GM21447 (cell line): ENCODE results near the gene PCDHA8.
"Not testable (repeated sequence)": the region's sequence is repeated elsewhere in the genome, so short reads cannot be mapped to it uniquely, and the experiment has no call there.

ENCODE experiments used
- ATAC-seq: cut with Tn5 transposase; IDR thresholded peaks from one replicate; pipeline ENCODE4 v1.9.1; 2021; ENCODE audit not compliant: unreplicated experiment

PCDHA8 gene

GRCh38 chr5:140827704-140828361, 13.2 kb upstream of the PCDHA8 start, which contains the start of gene PCDHA6:
Gene PCDHA6, plus strand, starts transcription at chr5:140827960. Its CDS starts 132 bp downstream, at chr5:140828092.
- no peak for ATAC-seq

DNA sequence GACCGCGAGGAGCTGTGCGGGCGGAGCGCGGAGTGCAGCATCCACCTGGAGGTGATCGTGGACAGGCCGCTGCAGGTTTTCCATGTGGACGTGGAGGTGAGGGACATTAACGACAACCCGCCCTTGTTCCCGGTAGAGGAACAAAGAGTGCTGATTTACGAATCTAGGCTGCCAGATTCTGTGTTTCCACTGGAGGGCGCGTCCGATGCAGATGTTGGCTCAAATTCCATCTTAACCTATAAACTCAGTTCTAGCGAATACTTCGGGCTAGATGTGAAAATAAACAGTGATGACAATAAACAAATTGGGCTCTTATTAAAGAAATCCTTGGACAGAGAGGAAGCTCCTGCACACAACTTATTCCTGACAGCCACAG, 12.6 kb upstream of the PCDHA8 start:
- no peak for ATAC-seq

GRCh38 chr5:140829511-140830501, 11.2 kb upstream of the PCDHA8 start:
- ATAC-seq: not testable (repeated sequence)

DNA sequence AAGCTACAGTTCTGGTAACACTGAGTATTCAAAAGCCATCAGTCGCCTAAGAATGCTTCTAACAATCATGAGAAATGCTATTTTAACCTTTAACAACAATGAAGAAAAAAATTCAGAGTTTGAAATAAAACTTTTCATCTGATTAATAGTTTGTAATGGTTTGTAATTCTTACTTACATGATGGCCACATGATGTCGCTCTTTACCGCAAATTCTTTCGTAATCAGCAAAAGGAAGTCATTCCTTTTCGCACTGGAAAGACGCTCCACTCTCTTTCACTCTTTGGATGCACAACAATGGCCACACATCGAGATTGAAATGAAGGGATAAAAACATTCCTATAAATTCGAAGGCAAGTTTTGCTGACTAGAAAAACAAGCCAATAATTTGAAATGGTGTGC, 7.0 kb upstream of the PCDHA8 start, which contains the start of gene PCDHA7:
Gene PCDHA7, plus strand, starts transcription at position 277 of the 400 bp plus-strand sequence. Its CDS starts 115 bp downstream, at position 392.
- ATAC-seq: no peak

DNA sequence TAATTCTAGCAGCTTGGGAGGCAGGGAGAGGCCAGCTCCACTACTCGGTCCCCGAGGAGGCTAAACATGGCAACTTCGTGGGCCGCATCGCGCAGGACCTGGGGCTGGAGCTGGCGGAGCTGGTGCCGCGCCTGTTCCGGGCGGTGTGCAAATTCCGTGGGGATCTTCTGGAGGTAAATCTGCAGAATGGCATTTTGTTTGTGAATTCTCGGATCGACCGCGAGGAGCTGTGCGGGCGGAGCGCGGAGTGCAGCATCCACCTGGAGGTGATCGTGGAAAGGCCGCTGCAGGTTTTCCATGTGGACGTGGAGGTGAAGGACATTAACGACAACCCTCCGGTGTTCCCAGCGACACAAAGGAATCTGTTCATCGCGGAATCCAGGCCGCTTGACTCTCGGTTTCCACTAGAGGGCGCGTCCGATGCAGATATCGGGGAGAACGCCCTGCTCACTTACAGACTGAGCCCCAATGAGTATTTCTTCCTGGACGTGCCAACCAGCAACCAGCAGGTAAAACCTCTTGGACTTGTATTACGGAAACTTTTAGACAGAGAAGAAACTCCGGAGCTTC, 6.5 kb upstream of the PCDHA8 start:
- ATAC-seq: not testable (repeated sequence)

GRCh38 chr5:140835622-140836510, 5.1 kb upstream of the PCDHA8 start:
- no peak for ATAC-seq

- no peak for ATAC-seq
Observed at GRCh38 chr5:140842798-140843733, 2.1 kb downstream of the PCDHA8 start.

- ATAC-seq: not testable (repeated sequence)
Observed at GRCh38 chr5:140848139-140849102, 7.4 kb downstream of the PCDHA8 start, which contains the start of gene PCDHA9. Gene PCDHA9, plus strand, starts transcription at chr5:140848382. Its CDS starts 114 bp downstream, at chr5:140848496.

DNA sequence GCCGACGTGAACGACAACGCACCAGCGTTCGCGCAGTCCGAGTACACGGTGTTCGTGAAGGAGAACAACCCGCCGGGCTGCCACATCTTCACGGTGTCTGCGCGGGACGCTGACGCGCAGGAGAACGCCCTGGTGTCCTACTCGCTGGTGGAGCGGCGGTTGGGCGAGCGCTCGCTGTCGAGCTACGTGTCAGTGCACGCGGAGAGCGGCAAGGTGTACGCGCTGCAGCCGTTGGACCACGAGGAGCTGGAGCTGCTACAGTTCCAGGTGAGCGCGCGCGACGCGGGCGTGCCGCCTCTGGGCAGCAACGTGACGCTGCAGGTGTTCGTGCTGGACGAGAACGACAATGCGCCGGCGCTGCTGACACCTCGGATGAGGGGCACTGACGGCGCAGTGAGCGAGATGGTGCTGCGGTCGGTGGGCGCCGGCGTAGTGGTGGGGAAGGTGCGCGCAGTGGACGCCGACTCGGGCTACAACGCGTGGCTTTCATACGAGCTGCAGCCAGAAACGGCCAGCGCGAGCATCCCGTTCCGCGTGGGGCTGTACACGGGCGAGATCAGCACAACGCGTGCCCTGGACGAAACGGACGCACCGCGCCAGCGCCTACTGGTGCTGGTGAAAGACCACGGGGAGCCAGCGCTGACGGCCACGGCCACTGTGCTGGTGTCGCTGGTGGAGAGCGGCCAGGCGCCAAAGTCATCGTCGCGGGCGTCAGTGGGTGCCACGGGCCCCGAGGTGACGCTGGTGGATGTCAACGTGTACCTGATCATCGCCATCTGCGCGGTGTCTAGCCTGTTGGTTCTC, 9.0 kb downstream of the PCDHA8 start:
- ATAC-seq: not testable (repeated sequence)

- no peak for ATAC-seq
Observed at GRCh38 chr5:140855772-140856674, 15.0 kb downstream of the PCDHA8 start, which contains the start of gene PCDHA10. Gene PCDHA10, plus strand, starts transcription at chr5:140855897. Its CDS starts 152 bp downstream, at chr5:140856049.

- ATAC-seq: no peak
Observed at GRCh38 chr5:140857177-140857986, 16.4 kb downstream of the PCDHA8 start.

GRCh38 chr5:140857987-140858240, 16.9 kb downstream of the PCDHA8 start:
- no peak for ATAC-seq

- ATAC-seq: no peak
Observed at GRCh38 chr5:140862441-140863295, 21.7 kb downstream of the PCDHA8 start.

GRCh38 chr5:140868721-140869554, 28.0 kb downstream of the PCDHA8 start, which contains the start of gene PCDHA11:
Gene PCDHA11, plus strand, starts transcription at chr5:140868957. Its CDS starts 147 bp downstream, at chr5:140869104.
- no peak for ATAC-seq
